ENCODE results near the gene FRY. TPM values are rescaled to one million over a fixed set of nuclear protein-coding genes. Genes with fewer than 3 reads are reported as not detected.

The FRY gene
- total RNA-seq, 1 experiment from 2014 or later, result 5.3 TPM

GRCh38 chr13:32206097-32206740 lies 174.6 kb downstream of the FRY start (continued):
- TF ChIP-seq, protein P1, sequence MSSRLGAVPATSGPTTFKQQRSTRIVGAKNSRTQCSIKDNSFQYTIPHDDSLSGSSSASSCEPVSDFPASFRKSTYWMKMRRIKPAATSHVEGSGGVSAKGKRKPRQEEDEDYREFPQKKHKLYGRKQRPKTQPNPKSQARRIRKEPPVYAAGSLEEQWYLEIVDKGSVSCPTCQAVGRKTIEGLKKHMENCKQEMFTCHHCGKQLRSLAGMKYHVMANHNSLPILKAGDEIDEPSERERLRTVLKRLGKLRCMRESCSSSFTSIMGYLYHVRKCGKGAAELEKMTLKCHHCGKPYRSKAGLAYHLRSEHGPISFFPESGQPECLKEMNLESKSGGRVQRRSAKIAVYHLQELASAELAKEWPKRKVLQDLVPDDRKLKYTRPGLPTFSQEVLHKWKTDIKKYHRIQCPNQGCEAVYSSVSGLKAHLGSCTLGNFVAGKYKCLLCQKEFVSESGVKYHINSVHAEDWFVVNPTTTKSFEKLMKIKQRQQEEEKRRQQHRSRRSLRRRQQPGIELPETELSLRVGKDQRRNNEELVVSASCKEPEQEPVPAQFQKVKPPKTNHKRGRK (CRISPR knock-in tag; IDR thresholded peaks at IDR 0.05; ENCODE audit: borderline replicate concordance), result no peak
- TF ChIP-seq IRF2 (CRISPR knock-in tag; IDR thresholded peaks at IDR 0.05; ENCODE audit: borderline replicate concordance, low read depth), result no peak

DNA sequence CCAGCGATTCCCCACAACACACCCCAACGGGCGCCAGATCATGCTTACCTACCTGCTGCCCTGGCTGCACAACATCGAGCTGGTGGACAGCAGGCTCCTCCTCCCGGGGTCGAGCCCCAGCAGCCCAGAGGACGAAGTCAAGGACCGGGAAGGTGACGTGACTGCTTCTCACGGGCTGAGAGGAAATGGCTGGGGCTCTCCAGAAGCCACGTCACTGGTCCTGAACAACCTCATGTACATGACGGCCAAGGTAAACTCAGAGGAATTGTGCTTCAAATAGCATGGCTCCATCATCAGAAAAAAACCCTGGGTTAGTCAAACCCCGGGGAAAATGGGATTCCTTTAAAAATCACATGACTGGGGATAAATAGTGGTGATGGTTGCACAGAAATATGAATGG lies 177.3 kb downstream of the FRY start:
- ATAC-seq (0 out of 2 replicates have a peak, but pooled peaks have one; percentile 19), DNase-seq (ENCODE audit: low spot score) (no peak)
- H3K27ac Mint-ChIP-seq, result peak overlapping the region; percentile 21; the same call in 1 of the 2 replicates
- POLR2A ChIA-PET, result no interaction called here
- H3K9me3 Mint-ChIP-seq, result no peaks in the 10 kb centered on the region
- CTCF ChIA-PET, result interaction anchor here (0.5 kb wide), 1 partner anchor 205 kb away, joined by 4 read pairs; no protein-coding TSS in a partner anchor
- no peak overlapping the region for H3K4me3 Mint-ChIP-seq
- no peaks in the 10 kb centered on the region for H3K36me3 Mint-ChIP-seq
- H3K4me1 Mint-ChIP-seq, result peaks cover 19% of the 10 kb centered on the region
- H3K27me3 Mint-ChIP-seq (ENCODE audit: low read depth), result no peaks in the 10 kb centered on the region
- TF ChIP-seq JUN (CRISPR knock-in tag; IDR thresholded peaks at IDR 0.05), result no peak
- no peak for TF ChIP-seq ATF6 (CRISPR knock-in tag; IDR thresholded peaks at IDR 0.05)
- TF ChIP-seq ARID4B (CRISPR knock-in tag; IDR thresholded peaks at IDR 0.05; ENCODE audit: borderline replicate concordance), result no peak
- TF ChIP-seq GRHL2 (CRISPR knock-in tag; IDR thresholded peaks at IDR 0.05; ENCODE audit: insufficient replicate concordance, severe bottlenecking), result no peak
- TF ChIP-seq, protein P2, sequence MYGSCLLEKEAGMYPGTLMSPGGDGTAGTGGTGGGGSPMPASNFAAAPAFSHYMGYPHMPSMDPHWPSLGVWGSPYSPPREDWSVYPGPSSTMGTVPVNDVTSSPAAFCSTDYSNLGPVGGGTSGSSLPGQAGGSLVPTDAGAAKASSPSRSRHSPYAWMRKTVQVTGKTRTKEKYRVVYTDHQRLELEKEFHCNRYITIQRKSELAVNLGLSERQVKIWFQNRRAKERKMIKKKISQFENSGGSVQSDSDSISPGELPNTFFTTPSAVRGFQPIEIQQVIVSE (CRISPR knock-in tag; IDR thresholded peaks at IDR 0.05; ENCODE audit: borderline replicate concordance), result no peak
- TF ChIP-seq PRDM15 (CRISPR knock-in tag; IDR thresholded peaks at IDR 0.05), result no peak
- no peak for TF ChIP-seq FOXP1 (CRISPR knock-in tag; IDR thresholded peaks at IDR 0.05; ENCODE audit: borderline replicate concordance)
- no peak for TF ChIP-seq IRF1 (CRISPR knock-in tag; IDR thresholded peaks at IDR 0.05)
- TF ChIP-seq KAT7 (CRISPR knock-in tag; IDR thresholded peaks at IDR 0.05; ENCODE audit: borderline replicate concordance), result no peak
- TF ChIP-seq ZNF416 (CRISPR knock-in tag; IDR thresholded peaks at IDR 0.05), result no peak
- TF ChIP-seq ZNF121 (CRISPR knock-in tag; IDR thresholded peaks at IDR 0.05), result no peak
- no peak for TF ChIP-seq ZNF671 (CRISPR knock-in tag; IDR thresholded peaks at IDR 0.05)
- TF ChIP-seq NFE2L1 (CRISPR knock-in tag; IDR thresholded peaks at IDR 0.05), result no peak
- no peak for TF ChIP-seq ERG (CRISPR knock-in tag; IDR thresholded peaks at IDR 0.05)
- no peak for TF ChIP-seq ETV6 (CRISPR knock-in tag; IDR thresholded peaks at IDR 0.05)
- TF ChIP-seq, protein P1 (CRISPR knock-in tag; IDR thresholded peaks at IDR 0.05; ENCODE audit: borderline replicate concordance), result no peak

Data from WTC11 (cell line).